HepG2 (cell line): ENCODE measurements around the gene EGF. TPM values are rescaled to one million over a fixed set of nuclear protein-coding genes. Genes with fewer than 3 reads are reported as not detected.
A peak's percentile ranks its signal among the peaks of the same experiment; 100 is the strongest.

Experiments
- ATAC-seq: fragments of 200-7000 bp; cut with Tn5 transposase; 3 replicates; pipeline ENCODE4 v1.9.1; 2020; ENCODE audit warnings: mild to moderate bottlenecking, moderate library complexity
- BruUV-seq: library from RNA; stranded (reverse); fragments of 400-500 nt; replicated peaks from 2 replicates; lab custom pipeline; 2021; lab: Mats Ljungman, UMichigan
- CTCF ChIA-PET: fragments of 300-600 bp; formaldehyde crosslinking; extraction: SDS; loops from one replicate; lab custom pipeline; 2021; ENCODE audit warnings: low total read pairs, inconsistent platforms, low intra/inter-chr PET ratio; lab: Yijun Ruan, JAX
- POLR2A ChIA-PET: fragments of 350-600 bp; sonication (Branson Sonifier 250); formaldehyde crosslinking; loops from one replicate; lab custom pipeline; 2020; ENCODE audit warnings: antibody characterized with exemption, inconsistent platforms; lab: Yijun Ruan, JAX
- DNase-seq: peaks from one replicate; pipeline ENCODE4 v3.0.0-alpha.2; 2015; ENCODE audit warnings: low spot score
- FAIRE-seq: peaks from 3 replicates; lab custom pipeline; 2011; peaks lifted over from hg19 to GRCh38; lab: Jason Lieb, UNC
- H2AFZ ChIP-seq: one replicate; pipeline ENCODE4 v1.6.1; 2011; ENCODE audit warnings: low read length, inconsistent platforms
- H3K27ac ChIP-seq: fragments of 300-600 bp; 3 replicates; pipeline ENCODE4 v1.8.0; 2011; ENCODE audit warnings: mixed run types, mild to moderate bottlenecking, mixed read lengths, low read length, inconsistent platforms; ENCODE audit not compliant: insufficient read depth; ENCODE audit errors: extremely low read length
- H3K27me3 ChIP-seq, 2 experiments: fragments of 200-600 bp in 1 of 2; 2 replicates in 1 of 2; 3 replicates in 1 of 2; pipeline versions ENCODE4 v1.6.0 to v1.8.0; 2011; ENCODE audit warnings: low read length in 2 of 2, mild to moderate bottlenecking in 2 of 2, moderate library complexity in 2 of 2, inconsistent platforms in 1 of 2; ENCODE audit not compliant: insufficient read depth in 2 of 2, control insufficient read depth in 1 of 2
- H3K36me3 ChIP-seq, 2 experiments: fragments of 200-600 bp in 1 of 2; replicated peaks in 1 of 2; 2 replicates in 1 of 2; 3 replicates in 1 of 2; pipeline versions ENCODE4 v1.5.1 to v1.8.0; 2011; ENCODE audit warnings: low read length in 2 of 2, inconsistent platforms in 1 of 2; ENCODE audit not compliant: insufficient read depth in 2 of 2, control insufficient read depth in 1 of 2
- H3K4me1 ChIP-seq: 2 replicates; pipeline ENCODE4 v1.5.1; 2012; ENCODE audit warnings: low read length, inconsistent platforms; ENCODE audit not compliant: insufficient read depth
- H3K4me2 ChIP-seq: 2 replicates; pipeline ENCODE4 v1.6.0; 2011; ENCODE audit warnings: low read depth, low read length, inconsistent platforms
- H3K4me3 ChIP-seq, 3 experiments: fragments of 200-600 bp in 1 of 3; sonication (generic), shearing (Covaris generic) in 1 of 3; replicated peaks in 1 of 3; 2 replicates each; pipeline ENCODE4 v1.5.1; 2011 to 2016; ENCODE audit warnings: low read length in 3 of 3, inconsistent platforms in 2 of 3, low read depth in 2 of 3, mild to moderate bottlenecking in 2 of 3, control low read depth in 1 of 3, mixed read lengths in 1 of 3; ENCODE audit not compliant: insufficient read depth in 1 of 3
- H3K79me2 ChIP-seq: one replicate; pipeline ENCODE4 v1.6.1; 2011; ENCODE audit warnings: low read length, inconsistent platforms; ENCODE audit not compliant: insufficient read depth
- H3K9ac ChIP-seq: 2 replicates; pipeline ENCODE4 v1.6.0; 2011; ENCODE audit warnings: mild to moderate bottlenecking, low read depth, low read length, inconsistent platforms; ENCODE audit not compliant: insufficient read depth
- H3K9me3 ChIP-seq: 2 replicates; pipeline ENCODE4 v1.5.1; 2012; ENCODE audit warnings: mild to moderate bottlenecking, low read length
- H4K20me1 ChIP-seq: 2 replicates; pipeline ENCODE4 v1.6.0; 2011; ENCODE audit warnings: inconsistent platforms, mild to moderate bottlenecking, low read length, moderate library complexity; ENCODE audit not compliant: insufficient read depth
- FOSL2 ChIP-seq: sonication (generic); formaldehyde crosslinking; IDR thresholded peaks from 2 replicates; pipeline ENCODE4 v1.4.0; 2020; ENCODE audit warnings: missing genetic modification reagents
- HDAC1 ChIP-seq: sonication (generic); formaldehyde crosslinking; IDR thresholded peaks from 2 replicates; pipeline ENCODE4 v1.5.1; 2020; ENCODE audit warnings: mild to moderate bottlenecking, missing genetic modification reagents
- JUND ChIP-seq: sonication (generic); formaldehyde crosslinking; IDR thresholded peaks from 2 replicates; pipeline ENCODE4 v1.8.0; 2022; ENCODE audit warnings: mild to moderate bottlenecking, missing genetic modification reagents
- SATB2 ChIP-seq: sonication (generic); formaldehyde crosslinking; IDR thresholded peaks from 2 replicates; pipeline ENCODE4 v1.5.0; 2020; ENCODE audit warnings: missing genetic modification reagents
- SP140L ChIP-seq: sonication (generic); formaldehyde crosslinking; IDR thresholded peaks from 2 replicates; pipeline ENCODE4 v1.4.0; 2020; ENCODE audit warnings: missing genetic modification reagents, borderline replicate concordance
- ZFP90 ChIP-seq: sonication (generic); formaldehyde crosslinking; IDR thresholded peaks from 2 replicates; pipeline ENCODE4 v1.8.0; 2022; ENCODE audit warnings: missing genetic modification reagents, mild to moderate bottlenecking, inconsistent platforms, borderline replicate concordance
- ZNF274 ChIP-seq: sonication (generic); formaldehyde crosslinking; IDR thresholded peaks from 2 replicates; pipeline ENCODE4 v1.5.1; 2020; ENCODE audit warnings: mild to moderate bottlenecking, missing genetic modification reagents
- ZNF333 ChIP-seq: sonication (generic); formaldehyde crosslinking; IDR thresholded peaks from 2 replicates; pipeline ENCODE4 v1.4.0; 2020; ENCODE audit warnings: mild to moderate bottlenecking, missing genetic modification reagents, borderline replicate concordance
- ZNF335 ChIP-seq: sonication (generic); formaldehyde crosslinking; IDR thresholded peaks from 2 replicates; pipeline ENCODE4 v1.4.0; 2020; ENCODE audit warnings: missing genetic modification reagents
- ZNF616 ChIP-seq: sonication (generic); formaldehyde crosslinking; IDR thresholded peaks from 2 replicates; pipeline ENCODE4 v1.5.0; 2020; ENCODE audit warnings: low read depth, mild to moderate bottlenecking, missing genetic modification reagents
- ZNF652 ChIP-seq: IDR thresholded peaks from 2 replicates; pipeline ENCODE4 v1.6.1; 2016; ENCODE audit warnings: low read depth, borderline replicate concordance
- WGBS: methylation state at CpG from one replicate; pipeline ENCODE4 v1.1.6; 2017; ENCODE audit warnings: low lambda C conversion rate; 5-methylcytosine and 5-hydroxymethylcytosine counted together
- in situ Hi-C: cut with HindIII; loops from 2 replicates; pipeline ENCODE4 v1.10.0; 2017; ENCODE audit warnings: low pct_unique_long_range_greater_than_20kb; ENCODE audit not compliant: extremely low pct_ligation_motif_present
- intact Hi-C: fragments of 100-400 bp; cut with micrococcal nuclease; formaldehyde crosslinking; loops from one replicate; pipeline ENCODE4 v1.10.0; 2022; ENCODE audit not compliant: unreplicated experiment
- polyA plus RNA-seq, 8 experiments: library from polyadenylated mRNA; depleted of rRNA in 3 of 8; stranded (reverse) in 7 of 8; unstranded in 1 of 8; fragments of >200 nt; fragmentation: Illumina TruSeq in 4 of 8; extraction: Trizol in 4 of 8; gene quantifications; 2 replicates each; pipeline versions ENCODE4 v1.2.1 to v1.2.3, GENCODE V29; 2011 to 2016; ENCODE audit warnings: low read depth in 4 of 8, missing spikeins in 1 of 8, mixed read lengths in 1 of 8; ENCODE audit not compliant: insufficient read depth in 1 of 8
- total RNA-seq, 5 experiments: library from RNA; depleted of rRNA; stranded (reverse); fragments of >200 nt; fragmentation: Illumina TruSeq; extraction: Trizol; gene quantifications; 2 replicates each; pipeline ENCODE4 v1.2.3, GENCODE V29; 2016; ENCODE audit warnings: low read depth in 1 of 5
- TF ChIP-seq, protein P1 (sequence below): sonication (generic); formaldehyde crosslinking; IDR thresholded peaks from 2 replicates; pipeline ENCODE4 v1.4.0; 2020; ENCODE audit warnings: missing genetic modification reagents, borderline replicate concordance
- TF ChIP-seq, protein P2 (sequence below): IDR thresholded peaks from 2 replicates; pipeline ENCODE4 v1.6.1; 2016
- TF ChIP-seq, protein P3 (sequence below): sonication (generic); formaldehyde crosslinking; conservative IDR thresholded peaks from 2 replicates; pipeline ENCODE4 v1.4.0; 2020; ENCODE audit warnings: missing genetic modification reagents

The EGF gene
- total and polyA plus RNA-seq, 2 of the 13 experiments (the other 11 are each of a cell fraction or from before 2014, with no cell fraction given) = 0.07 to 0.08 TPM

DNA sequence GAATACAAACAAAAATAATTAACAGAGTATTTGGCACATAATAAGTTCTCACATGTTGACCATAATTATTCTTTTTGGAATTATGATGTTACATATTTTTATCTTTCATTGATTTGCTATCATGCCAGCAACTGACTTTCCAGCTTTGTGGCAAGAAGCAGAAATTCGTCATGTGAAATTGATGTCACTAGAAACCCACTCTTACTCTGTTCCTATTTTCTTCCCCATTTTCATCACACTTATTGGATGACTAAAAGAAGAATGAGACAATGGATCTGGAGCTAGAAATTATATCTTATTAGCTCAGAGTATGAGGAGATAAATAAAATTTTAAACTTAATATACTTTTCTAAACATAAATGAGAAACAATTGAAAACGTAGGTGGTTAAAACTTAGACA lies 31.9 kb downstream of the EGF start (continued):
- TF ChIP-seq, protein P1, sequence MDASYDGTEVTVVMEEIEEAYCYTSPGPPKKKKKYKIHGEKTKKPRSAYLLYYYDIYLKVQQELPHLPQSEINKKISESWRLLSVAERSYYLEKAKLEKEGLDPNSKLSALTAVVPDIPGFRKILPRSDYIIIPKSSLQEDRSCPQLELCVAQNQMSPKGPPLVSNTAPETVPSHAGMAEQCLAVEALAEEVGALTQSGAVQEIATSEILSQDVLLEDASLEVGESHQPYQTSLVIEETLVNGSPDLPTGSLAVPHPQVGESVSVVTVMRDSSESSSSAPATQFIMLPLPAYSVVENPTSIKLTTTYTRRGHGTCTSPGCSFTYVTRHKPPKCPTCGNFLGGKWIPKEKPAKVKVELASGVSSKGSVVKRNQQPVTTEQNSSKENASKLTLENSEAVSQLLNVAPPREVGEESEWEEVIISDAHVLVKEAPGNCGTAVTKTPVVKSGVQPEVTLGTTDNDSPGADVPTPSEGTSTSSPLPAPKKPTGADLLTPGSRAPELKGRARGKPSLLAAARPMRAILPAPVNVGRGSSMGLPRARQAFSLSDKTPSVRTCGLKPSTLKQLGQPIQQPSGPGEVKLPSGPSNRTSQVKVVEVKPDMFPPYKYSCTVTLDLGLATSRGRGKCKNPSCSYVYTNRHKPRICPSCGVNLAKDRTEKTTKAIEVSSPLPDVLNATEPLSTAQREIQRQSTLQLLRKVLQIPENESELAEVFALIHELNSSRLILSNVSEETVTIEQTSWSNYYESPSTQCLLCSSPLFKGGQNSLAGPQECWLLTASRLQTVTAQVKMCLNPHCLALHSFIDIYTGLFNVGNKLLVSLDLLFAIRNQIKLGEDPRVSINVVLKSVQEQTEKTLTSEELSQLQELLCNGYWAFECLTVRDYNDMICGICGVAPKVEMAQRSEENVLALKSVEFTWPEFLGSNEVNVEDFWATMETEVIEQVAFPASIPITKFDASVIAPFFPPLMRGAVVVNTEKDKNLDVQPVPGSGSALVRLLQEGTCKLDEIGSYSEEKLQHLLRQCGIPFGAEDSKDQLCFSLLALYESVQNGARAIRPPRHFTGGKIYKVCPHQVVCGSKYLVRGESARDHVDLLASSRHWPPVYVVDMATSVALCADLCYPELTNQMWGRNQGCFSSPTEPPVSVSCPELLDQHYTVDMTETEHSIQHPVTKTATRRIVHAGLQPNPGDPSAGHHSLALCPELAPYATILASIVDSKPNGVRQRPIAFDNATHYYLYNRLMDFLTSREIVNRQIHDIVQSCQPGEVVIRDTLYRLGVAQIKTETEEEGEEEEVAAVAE = no peak
- TF ChIP-seq HDAC1 (CRISPR knock-in tag) = no peak
- TF ChIP-seq ZNF335 (CRISPR knock-in tag) = no peak
- TF ChIP-seq, protein P2, sequence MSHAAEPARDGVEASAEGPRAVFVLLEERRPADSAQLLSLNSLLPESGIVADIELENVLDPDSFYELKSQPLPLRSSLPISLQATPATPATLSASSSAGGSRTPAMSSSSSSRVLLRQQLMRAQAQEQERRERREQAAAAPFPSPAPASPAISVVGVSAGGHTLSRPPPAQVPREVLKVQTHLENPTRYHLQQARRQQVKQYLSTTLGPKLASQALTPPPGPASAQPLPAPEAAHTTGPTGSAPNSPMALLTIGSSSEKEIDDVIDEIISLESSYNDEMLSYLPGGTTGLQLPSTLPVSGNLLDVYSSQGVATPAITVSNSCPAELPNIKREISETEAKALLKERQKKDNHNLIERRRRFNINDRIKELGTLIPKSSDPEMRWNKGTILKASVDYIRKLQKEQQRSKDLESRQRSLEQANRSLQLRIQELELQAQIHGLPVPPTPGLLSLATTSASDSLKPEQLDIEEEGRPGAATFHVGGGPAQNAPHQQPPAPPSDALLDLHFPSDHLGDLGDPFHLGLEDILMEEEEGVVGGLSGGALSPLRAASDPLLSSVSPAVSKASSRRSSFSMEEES (CRISPR knock-in tag) = no peak
- TF ChIP-seq ZNF333 = no peak
- TF ChIP-seq SP140L = no peak
- TF ChIP-seq ZFP90 (CRISPR knock-in tag) = no peak
- no peak for TF ChIP-seq ZNF652
- TF ChIP-seq, all 625 proteins: peak for 0

DNA sequence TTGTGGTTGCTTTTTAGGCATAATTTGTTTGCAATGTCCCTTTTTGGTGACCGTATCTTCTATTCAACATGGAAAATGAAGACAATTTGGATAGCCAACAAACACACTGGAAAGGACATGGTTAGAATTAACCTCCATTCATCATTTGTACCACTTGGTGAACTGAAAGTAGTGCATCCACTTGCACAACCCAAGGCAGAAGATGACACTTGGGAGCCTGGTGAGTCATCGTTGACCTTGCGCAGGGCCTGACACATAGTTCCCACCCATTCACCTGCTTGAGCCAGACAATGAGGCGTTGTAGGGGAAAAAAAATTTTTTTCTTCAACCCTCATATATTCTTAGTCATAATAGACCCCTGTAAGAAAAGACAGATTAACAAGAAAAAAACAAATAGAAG lies 32.4 kb downstream of the EGF start:
- in situ Hi-C loops (no loop called here), intact Hi-C loops (no loop called here)
- no peaks in the 10 kb centered on the region for H3K27me3 ChIP-seq
- FAIRE-seq = no peak
- no peak overlapping the region for H2AFZ ChIP-seq
- ChIA-PET POLR2A (no interaction called here), CTCF (no interaction called here)
- H3K4me2 ChIP-seq = no peak overlapping the region
- no peak overlapping the region for H3K27ac ChIP-seq
- no peak overlapping the region for H3K4me3 ChIP-seq
- DNase-seq = peak; percentile 72
- peak; percentile 84 for ATAC-seq
- BruUV-seq = no TSS peak
- no peak overlapping the region for H3K9ac ChIP-seq
- H3K79me2 ChIP-seq = no peaks in the 10 kb centered on the region
- 17% methylated on average over 4 of the region's 4 CpGs for WGBS
- H3K36me3 ChIP-seq = no peaks in the 10 kb centered on the region
- peaks cover 16% of the 10 kb centered on the region for H3K4me1 ChIP-seq
- H3K9me3 ChIP-seq = no peaks in the 10 kb centered on the region
- H4K20me1 ChIP-seq = no peaks in the 10 kb centered on the region
- TF ChIP-seq, protein P3, sequence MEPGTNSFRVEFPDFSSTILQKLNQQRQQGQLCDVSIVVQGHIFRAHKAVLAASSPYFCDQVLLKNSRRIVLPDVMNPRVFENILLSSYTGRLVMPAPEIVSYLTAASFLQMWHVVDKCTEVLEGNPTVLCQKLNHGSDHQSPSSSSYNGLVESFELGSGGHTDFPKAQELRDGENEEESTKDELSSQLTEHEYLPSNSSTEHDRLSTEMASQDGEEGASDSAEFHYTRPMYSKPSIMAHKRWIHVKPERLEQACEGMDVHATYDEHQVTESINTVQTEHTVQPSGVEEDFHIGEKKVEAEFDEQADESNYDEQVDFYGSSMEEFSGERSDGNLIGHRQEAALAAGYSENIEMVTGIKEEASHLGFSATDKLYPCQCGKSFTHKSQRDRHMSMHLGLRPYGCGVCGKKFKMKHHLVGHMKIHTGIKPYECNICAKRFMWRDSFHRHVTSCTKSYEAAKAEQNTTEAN = no peak
- TF ChIP-seq ZNF274 (CRISPR knock-in tag) = no peak
- peak; percentile 81 for TF ChIP-seq JUND (CRISPR knock-in tag)
- no peak for TF ChIP-seq ZNF616 (CRISPR knock-in tag)
- no peak for TF ChIP-seq SATB2 (CRISPR knock-in tag)
- peak; percentile 98 for TF ChIP-seq FOSL2 (CRISPR knock-in tag)
